Nephron progenitor cell (in vitro differentiated cells): ENCODE results near the gene PGM3.
"Not testable (repeated sequence)": the region's sequence is repeated elsewhere in the genome, so short reads cannot be mapped to it uniquely, and the experiment has no call there.

Experiments used
- DNase-seq: peaks from one replicate; pipeline ENCODE4 v3.0.0; 2021
- H3K27ac Mint-ChIP-seq: 2 replicates; pipeline ENCODE4 v1.8.0; 2021; ENCODE audit warnings: mild to moderate bottlenecking, moderate library complexity, mixed read lengths
- H3K27me3 Mint-ChIP-seq: 2 replicates; pipeline ENCODE4 v1.8.0; 2021; ENCODE audit warnings: mild to moderate bottlenecking, low read depth, mixed read lengths; ENCODE audit not compliant: poor library complexity
- H3K36me3 Mint-ChIP-seq: 2 replicates; pipeline ENCODE4 v1.8.0; 2021; ENCODE audit warnings: low read depth, mixed read lengths
- H3K4me1 Mint-ChIP-seq: 2 replicates; pipeline ENCODE4 v1.8.0; 2021; ENCODE audit warnings: mixed read lengths
- H3K4me3 Mint-ChIP-seq: 2 replicates; pipeline ENCODE4 v1.8.0; 2021; ENCODE audit warnings: mild to moderate bottlenecking, moderate library complexity, mixed read lengths
- H3K9me3 Mint-ChIP-seq: 2 replicates; pipeline ENCODE4 v1.8.0; 2021; ENCODE audit warnings: mild to moderate bottlenecking, moderate library complexity, mixed read lengths
- CTCF ChIP-seq: fragments of 200-600 bp; sonication (generic); IDR thresholded peaks from 2 replicates; pipeline ENCODE4 v1.5.0; 2021; ENCODE audit warnings: antibody characterized with exemption

PGM3 gene

GRCh38 chr6:83199173-83199862 is 6.3 kb upstream of the PGM3 start:
- peaks cover 17% of the 10 kb centered on the region for H3K36me3 Mint-ChIP-seq
- H3K4me1 Mint-ChIP-seq, result peaks cover 9% of the 10 kb centered on the region
- no peak for DNase-seq
- H3K27ac Mint-ChIP-seq, result no peak overlapping the region
- TF ChIP-seq CTCF, result no peak
- H3K27me3 Mint-ChIP-seq, result peaks cover 1% of the 10 kb centered on the region
- H3K4me3 Mint-ChIP-seq, result no peak overlapping the region
- H3K9me3 Mint-ChIP-seq, result no peaks in the 10 kb centered on the region

- Mint-ChIP-seq H3K4me1 (peaks cover 15% of the 10 kb centered on the region), H3K4me3 (no peak overlapping the region), H3K36me3 (peaks cover 17% of the 10 kb centered on the region), H3K27me3 (peaks cover 7% of the 10 kb centered on the region), H3K27ac (no peak overlapping the region), H3K9me3 (no peaks in the 10 kb centered on the region)
- DNase-seq, result no peak
- no peak for TF ChIP-seq CTCF
Observed at GRCh38 chr6:83198486-83199172, 5.6 kb upstream of the PGM3 start.

- H3K4me3 Mint-ChIP-seq, result peak overlapping the region; percentile 100
- DNase-seq, result peak; percentile 79
- TF ChIP-seq CTCF, result no peak
- no peaks in the 10 kb centered on the region for H3K9me3 Mint-ChIP-seq
- H3K4me1 Mint-ChIP-seq, result peaks cover 32% of the 10 kb centered on the region
- peaks cover 7% of the 10 kb centered on the region for H3K27me3 Mint-ChIP-seq
- no peak overlapping the region for H3K27ac Mint-ChIP-seq
- H3K36me3 Mint-ChIP-seq, result peaks cover 32% of the 10 kb centered on the region
Observed at GRCh38 chr6:83193747-83194566, 892 bp upstream of the PGM3 start.

GRCh38 chr6:83192456-83192855 is 609 bp downstream of the PGM3 start:
- peaks cover 31% of the 10 kb centered on the region for H3K36me3 Mint-ChIP-seq
- DNase-seq, result no peak

GRCh38 chr6:83191974-83192373 is 1.1 kb downstream of the PGM3 start:
- H3K27me3 Mint-ChIP-seq, DNase-seq, H3K27ac Mint-ChIP-seq, H3K9me3 Mint-ChIP-seq: not testable (repeated sequence)
- Mint-ChIP-seq H3K36me3 (peaks cover 26% of the 10 kb centered on the region), H3K4me1 (peaks cover 32% of the 10 kb centered on the region), H3K4me3 (peak overlapping the region; percentile 100)

More at GRCh38 chr6:83192456-83192855, 609 bp downstream of the PGM3 start:
- Mint-ChIP-seq H3K4me3 (peak overlapping the region; percentile 100), H3K27ac (peak overlapping the region; percentile 15), H3K9me3 (no peaks in the 10 kb centered on the region), H3K27me3 (peaks cover 7% of the 10 kb centered on the region), H3K4me1 (peaks cover 32% of the 10 kb centered on the region)
- TF ChIP-seq CTCF, result no peak

GRCh38 chr6:83190626-83191025 is 2.4 kb downstream of the PGM3 start:
- no peak for TF ChIP-seq CTCF
- Mint-ChIP-seq H3K27ac (no peak overlapping the region), H3K36me3 (peaks cover 27% of the 10 kb centered on the region), H3K4me1 (peaks cover 32% of the 10 kb centered on the region), H3K9me3 (no peaks in the 10 kb centered on the region), H3K27me3 (peaks cover 7% of the 10 kb centered on the region), H3K4me3 (no peak overlapping the region)
- DNase-seq, result no peak
